HG02763 (cell line): ENCODE results near the gene LNX2.

Source experiments
- ATAC-seq: cut with Tn5 transposase; IDR thresholded peaks from one replicate; pipeline ENCODE4 v1.9.1; 2021; ENCODE audit warnings: mild to moderate bottlenecking, moderate library complexity; ENCODE audit not compliant: unreplicated experiment

Gene LNX2

GRCh38 chr13:27570906-27571305 is 49.4 kb downstream of the LNX2 start:
- no peak for ATAC-seq

DNA sequence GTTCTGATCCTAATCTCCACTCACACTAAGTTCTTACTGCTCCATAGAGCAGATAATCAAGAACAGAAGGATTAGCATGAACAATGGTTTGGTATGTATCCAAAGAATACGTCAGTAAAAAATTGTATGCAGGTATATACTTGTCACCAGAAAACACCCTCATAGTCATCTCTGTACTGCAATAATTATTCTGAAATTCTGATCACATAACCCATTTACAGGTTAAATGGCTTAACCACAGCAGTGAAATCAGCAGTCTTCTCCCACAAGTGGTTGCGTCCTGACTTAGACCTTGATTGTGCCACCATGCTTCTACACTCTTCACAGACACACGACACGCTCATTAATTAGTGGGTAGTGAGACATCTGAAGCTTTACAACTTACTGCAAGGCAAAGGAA is 50.9 kb downstream of the LNX2 start:
- ATAC-seq = no peak

DNA sequence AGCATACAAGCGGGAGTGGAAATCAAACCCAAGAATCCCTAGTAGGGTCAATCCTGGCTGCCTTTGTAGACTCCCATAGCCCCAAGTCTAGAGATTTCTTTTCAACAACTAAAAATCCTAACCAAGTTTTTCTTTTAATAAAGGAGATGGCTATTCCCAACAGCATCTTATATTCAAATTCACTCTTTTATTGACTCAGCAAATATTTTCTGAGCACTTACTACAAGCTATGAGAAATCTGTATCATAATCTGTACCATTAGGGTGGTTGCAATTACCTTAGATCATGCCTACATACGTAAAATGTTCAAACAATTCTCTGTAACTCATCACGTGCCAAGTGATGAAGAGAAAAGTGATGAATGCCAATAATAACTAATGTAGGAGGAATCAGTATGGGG is 54.5 kb downstream of the LNX2 start:
- no peak for ATAC-seq

GRCh38 chr13:27562457-27562856 is 57.9 kb downstream of the LNX2 start:
- ATAC-seq = no peak

GRCh38 chr13:27559719-27560118 is 60.6 kb downstream of the LNX2 start:
- no peak for ATAC-seq

DNA sequence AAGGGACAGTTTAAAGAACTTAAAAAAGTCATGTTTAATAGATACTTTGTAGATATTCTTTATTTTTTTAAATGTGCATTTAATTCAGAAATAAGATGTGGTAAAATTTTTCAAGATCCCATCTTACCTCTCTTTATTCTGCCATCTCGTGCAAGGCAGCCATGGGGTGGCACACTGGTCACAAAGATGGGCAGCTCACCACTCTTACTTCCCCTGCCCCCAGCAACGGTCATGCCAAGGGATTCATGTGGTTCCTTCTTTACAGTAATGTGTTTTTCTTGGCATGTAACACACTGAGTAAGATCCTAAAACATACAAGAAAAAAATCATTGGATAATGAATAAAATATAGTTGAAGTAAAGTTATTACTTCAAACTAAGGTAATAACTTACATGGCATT is 64.2 kb downstream of the LNX2 start:
- no peak for ATAC-seq

DNA sequence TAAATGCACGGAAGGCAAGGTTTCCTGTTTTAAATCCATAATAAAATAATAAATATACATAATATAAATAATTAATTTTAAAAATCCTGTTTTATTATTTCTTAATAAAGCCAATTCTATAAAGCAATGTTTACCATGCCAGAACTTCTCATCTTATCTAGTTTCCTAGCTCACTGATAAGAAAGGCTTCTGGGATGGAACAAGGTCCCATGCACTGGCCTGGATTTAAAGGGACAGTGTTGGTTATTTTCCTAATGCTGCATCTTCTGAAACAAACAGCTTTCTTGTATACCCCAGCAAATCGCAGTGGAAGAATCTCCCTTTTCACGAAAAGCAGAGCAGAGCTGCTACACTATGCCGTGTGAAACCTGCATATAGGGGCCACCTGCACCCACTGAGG is 68.8 kb downstream of the LNX2 start:
- ATAC-seq = no peak

DNA sequence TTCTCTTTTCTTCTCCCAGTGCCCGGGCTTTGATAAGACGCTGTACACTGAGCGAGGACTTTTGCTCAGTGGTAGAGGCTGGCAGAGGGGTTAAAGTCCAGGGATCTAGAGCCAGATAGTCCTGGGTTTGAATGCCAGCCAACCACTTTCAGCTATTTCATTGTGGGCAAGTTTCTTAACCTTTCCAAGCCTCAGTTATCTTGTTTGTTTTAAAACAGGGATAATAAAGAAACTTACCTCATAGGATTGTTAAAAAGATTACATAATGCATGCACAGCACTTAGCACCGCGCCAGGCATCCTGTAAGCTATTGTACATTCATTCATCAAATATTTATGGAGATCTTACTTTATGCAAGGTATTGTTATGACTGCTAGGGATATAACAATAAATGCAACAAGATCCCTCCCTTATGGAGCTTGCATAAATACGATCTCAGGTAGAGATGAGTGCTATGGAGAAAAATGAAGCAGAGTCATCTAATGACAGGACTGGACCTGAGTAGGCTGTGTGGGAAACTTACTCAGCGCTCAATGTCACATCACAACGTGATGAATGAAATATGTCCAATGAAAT is 70.8 kb downstream of the LNX2 start:
- no peak for ATAC-seq

- no peak for ATAC-seq
Measured at GRCh38 chr13:27542220-27542619, 78.1 kb downstream of the LNX2 start.

DNA sequence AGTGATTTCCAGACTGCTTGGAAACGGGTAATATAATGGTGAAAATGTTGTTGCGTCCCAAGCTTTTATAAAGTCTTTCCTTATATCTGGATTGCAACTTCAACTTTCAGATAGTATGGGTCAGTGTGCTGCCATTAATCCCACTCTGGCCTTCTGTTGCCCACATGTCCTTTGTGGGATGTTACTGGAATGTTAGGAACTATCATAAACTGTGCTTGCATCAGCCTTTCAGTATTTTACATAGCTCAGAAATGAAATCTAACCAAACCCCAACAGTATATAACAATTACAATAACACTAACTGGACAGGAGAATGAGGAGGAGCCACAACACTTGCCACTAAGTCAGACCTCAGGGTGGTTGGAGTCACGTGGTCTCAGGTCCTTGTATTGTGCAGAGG is 78.9 kb downstream of the LNX2 start:
- no peak for ATAC-seq

- ATAC-seq = no peak
Measured at GRCh38 chr13:27536361-27537101, 83.8 kb downstream of the LNX2 start.

GRCh38 chr13:27535546-27535945 is 84.8 kb downstream of the LNX2 start:
- ATAC-seq = no peak

DNA sequence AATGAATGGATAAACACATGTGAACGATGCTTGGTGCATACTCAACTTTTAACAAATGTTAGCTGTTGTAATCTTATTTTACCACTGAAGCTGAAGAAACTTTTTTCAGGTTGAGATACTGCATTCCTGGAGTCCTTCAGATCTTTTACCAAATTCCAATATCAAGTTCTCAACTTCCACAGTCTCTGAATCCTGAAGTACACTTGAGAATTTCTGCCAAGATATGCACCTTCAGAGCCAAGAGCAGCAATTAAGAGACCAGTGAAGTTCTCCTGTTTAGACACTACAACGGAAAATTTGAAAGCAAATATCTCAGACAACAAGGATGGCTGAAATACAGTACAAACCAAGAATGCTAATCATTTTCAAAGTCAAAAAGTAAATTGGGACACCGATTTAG is 85.3 kb downstream of the LNX2 start:
- no peak for ATAC-seq

- ATAC-seq = no peak
Measured at GRCh38 chr13:27534108-27534980, 86.0 kb downstream of the LNX2 start.

DNA sequence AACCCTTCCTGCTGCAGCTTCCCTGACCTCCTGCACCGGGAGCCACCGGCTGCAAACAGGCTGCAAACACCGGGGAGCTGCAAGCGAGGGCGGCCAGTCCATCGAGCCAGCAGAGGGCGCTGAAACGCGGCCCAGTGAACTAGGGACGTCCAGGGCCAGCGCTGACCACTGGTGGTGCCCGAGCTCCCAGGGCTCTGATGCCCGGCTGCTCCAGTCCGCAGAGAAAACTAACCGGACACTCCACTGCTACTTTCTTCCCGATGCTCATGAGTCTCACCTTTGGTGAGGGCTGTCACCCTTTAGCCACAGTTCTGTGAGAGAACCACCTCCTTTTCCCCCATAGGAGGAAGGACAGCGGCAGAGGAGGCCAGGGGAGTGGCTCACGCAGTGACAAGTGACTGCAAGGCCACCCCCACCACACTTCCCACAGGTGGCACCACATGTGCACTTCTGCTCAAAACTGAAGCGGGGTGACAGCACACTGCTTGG is 87.1 kb downstream of the LNX2 start:
- ATAC-seq = no peak

DNA sequence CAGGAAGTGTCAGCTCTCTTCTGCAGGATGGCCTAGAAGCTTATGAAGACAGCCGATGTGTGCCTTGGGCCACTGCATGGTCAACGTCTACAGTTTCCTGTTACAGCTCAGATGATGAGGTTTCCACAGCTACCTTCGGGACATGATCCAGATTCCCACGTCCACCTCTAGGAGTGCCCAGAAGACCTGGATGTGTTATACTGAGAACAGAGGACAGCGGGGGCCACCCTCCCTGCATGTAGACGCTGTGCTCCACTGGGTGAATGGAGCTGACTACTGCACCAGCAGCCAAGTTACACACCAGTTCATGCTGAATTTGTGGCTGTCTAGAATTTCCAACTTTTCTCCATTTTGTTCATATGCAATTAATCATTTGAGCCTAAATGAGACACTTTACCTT is 91.4 kb downstream of the LNX2 start:
- ATAC-seq = no peak

- no peak for ATAC-seq
Measured at GRCh38 chr13:27526516-27526915, 93.8 kb downstream of the LNX2 start.

GRCh38 chr13:27524981-27525975 is 95.1 kb downstream of the LNX2 start:
- ATAC-seq = no peak

GRCh38 chr13:27523346-27524073 is 96.8 kb downstream of the LNX2 start:
- no peak for ATAC-seq

- ATAC-seq = no peak
Measured at GRCh38 chr13:27522847-27523246, 97.5 kb downstream of the LNX2 start.
